RKO (cell line): Measurements from ENCODE around the gene MCFD2.

Experiments used
- DNase-seq: peaks from one replicate; pipeline ENCODE4 v3.0.0-alpha.2; 2016; ENCODE audit warnings: low spot score

MCFD2 gene

DNA sequence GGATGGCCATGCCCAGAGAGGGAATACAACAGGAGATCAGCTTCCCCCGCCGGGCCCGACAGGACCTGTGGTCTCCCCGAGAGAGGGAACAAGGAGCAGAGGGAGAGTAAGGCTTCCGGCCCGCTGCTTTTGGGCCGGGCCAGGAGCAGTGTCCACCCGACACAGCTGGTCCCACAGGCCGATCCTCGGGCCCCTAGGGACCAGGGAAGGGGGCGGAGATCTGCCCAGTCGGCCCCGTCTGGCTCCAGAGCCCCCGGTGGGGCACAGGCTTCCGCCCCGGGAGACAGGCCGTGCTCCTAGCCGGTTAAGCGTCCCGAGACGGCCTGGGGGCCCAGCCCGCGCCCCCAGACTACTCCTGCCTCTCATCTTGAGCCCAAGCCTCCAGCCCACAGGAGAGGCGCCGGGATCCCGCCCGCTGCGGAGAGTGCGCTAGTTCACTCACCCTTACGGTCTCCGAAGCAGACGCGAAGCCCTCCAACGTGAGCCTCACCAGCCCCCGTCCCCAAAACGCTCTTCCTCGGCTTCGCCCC, at the start of gene MCFD2:
TSS of gene MCFD2 (minus strand) at position 526 of the 530 bp plus-strand sequence. CDS start 6,635 bp downstream, outside the sequence.
- DNase-seq, result no peak

DNA sequence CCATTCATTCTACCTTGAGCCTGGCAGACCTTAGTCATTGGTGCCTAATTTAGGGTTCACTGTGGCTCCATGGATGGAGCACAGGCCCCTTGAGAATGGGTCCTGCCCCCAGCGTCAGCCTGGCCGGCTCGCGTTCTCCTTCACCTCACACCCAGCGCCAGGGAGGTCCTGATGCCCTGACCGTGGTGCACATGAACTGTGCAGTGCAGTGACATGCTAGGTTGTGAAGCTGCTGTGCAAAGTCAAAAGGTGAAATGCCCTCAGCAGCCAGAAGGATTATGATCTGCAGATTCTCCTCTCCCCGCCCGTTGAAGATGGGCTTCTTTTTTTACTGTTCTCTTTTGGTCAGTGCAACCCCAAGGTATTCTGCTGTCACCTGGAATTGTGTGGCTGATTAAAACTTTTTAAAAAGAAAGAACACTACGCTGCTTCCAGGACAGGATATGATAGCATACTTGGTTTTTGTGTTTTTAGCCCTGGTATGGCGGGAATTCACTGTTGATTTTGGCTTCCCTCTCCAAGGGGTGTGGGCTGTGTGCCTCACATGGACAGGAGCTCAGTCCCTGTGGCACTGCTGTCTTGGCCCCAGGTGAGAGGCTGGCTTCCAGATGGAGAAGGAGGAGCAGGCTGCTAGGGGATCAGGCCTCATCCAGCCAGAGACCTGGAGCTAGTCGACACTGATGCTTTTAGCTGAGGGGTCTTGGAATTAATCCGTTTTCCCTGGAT, 49.4 kb upstream of the MCFD2 start:
- DNase-seq, result no peak

DNA sequence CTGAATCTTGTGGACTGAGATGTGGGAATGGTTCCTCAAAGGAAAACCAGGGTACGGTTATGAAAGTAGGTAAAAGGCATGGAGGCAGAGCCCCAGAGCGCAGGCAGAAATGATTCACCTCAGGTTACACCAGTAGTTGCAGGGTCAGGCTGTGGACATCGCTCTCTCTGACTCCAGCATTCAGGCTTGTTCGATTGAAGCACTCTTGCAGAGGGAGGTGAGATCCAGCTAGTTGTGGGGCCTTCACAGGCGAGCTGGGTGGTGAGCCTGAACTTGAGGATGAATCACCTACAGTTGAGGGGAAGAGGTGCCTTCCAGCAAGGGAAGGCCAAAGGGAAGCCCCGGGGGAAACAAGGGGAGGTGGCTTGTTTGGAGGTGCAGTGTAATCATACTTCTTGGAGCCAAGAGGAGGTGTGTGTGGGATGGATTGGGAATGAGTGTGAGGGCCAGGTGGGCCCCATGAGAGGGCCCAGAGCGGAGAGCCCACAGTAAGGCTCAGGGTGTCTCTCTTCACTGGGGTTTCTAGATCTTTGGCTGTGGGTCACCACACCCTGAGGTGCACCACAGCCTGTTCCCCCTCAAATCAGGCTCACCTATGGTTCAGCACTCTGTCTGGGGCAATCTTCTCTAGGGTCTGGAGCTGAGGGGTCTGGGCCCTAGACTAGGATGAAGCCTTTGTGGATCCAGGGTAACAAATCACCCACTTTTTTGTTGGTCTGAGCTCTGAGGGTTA, 48.5 kb upstream of the MCFD2 start:
- no peak for DNase-seq

DNA sequence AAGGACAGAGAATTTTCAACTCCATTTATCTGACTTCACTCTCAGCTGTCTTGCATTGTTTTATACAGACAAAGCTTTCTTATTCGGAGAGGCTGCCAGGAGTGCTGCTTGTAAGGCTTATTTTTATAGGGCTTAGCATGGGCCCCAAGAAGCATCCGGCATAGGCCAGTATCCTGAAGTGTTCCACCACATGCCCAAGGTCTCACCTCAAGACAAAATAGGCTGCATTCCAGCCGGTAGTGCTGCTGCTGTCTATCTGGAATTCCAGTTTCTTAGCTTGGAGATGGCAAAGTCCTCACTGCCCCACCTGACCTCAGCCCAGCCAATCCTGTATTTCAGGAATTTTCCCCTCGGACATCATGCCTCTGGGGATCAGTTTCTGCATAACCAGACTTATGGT, 47.6 kb upstream of the MCFD2 start:
- DNase-seq, result no peak

DNA sequence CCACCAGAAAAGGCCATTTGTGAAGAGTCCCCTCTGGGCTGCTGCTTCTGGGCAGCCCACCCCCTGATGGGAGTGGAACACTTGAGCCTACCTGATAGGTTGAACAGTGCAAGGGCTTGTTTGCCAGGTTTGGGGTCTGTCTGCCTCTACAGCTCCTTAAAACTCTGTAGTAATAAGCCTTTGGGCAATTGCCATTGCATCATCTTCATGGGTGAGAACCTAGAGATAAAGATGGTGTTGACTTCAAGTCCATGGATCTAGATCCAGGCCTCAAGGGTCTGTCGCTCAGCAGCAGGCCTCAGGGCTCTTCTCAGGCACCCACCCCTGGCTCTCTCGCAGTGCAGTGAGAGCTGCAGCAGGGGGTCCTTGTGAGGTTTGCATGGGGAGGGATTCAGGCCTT, 47.1 kb upstream of the MCFD2 start:
- no peak for DNase-seq

DNA sequence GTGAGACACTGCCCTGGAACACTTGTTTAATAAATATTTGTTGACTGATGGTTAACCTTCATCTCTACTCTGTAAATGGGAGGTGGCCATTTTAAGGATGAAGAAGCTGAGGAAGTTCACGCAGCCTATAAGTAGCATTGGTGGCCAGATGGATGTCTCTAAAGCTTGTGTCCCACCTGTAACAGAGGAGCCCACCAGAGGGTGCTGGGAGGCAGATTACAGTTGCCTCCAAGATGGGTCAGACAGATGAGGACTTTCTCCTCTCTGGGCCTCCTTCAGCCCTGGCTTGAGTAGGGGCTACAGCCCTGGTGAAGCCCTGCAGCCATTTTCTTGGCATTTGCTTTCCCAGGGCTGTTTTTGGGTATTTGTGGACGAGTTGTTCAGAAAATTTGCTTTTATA, 45.0 kb upstream of the MCFD2 start:
- DNase-seq, result no peak

DNA sequence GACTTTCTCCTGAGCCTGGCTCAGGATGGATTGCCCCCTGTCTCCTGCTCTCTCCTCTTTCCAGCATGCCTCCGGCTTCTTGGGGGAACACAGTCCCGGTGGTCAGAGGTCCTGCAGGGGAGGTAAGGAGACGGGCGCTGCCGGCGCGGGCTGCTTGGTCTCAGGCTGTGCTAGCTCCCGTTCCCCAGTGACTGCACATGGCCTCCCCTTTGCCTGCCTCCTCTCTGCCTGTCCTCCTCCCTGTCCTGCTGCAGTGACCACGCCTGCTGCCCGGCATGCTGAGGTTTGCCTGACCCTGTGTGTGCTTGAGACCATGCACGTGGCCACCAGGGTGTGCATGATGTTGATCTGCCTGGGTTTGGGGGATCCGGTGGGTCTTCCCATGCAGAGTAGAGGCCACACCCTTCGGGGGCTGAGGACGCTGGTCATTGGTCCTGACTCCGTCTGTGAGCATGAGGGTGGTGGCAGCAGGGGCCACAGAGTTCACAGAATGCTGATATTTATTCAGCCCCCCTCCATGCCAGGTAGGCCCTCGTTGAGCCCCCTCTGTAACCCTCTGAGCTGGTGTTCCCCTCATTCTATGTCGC, 42.9 kb upstream of the MCFD2 start:
- DNase-seq, result no peak

DNA sequence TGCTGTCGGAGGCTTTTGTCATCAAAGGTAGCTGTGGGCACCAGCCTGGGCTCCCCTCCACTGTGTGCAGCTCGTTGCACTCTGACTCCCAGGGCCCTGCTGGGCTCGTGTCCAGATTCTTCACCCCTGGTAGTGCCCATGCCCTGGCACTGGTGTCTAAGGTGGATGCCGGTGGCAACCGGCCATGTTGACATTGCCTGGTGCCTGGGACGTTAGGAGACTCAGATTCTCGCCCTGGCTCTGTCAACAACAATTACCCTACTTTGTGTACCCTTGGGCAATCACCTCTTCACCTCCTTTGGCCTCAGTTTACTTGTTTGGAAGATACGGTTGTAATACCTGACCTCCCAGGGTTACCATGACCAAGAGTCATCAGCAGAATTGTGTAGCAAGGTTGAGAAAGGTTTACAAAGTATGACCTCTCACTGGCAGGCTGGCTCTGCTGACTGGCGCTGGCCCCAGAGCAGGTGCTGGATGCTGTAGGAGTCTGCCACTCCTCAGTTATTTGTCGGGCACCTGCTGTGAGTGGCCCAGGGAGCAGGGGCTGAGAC, 41.5 kb upstream of the MCFD2 start:
- DNase-seq, result no peak

DNA sequence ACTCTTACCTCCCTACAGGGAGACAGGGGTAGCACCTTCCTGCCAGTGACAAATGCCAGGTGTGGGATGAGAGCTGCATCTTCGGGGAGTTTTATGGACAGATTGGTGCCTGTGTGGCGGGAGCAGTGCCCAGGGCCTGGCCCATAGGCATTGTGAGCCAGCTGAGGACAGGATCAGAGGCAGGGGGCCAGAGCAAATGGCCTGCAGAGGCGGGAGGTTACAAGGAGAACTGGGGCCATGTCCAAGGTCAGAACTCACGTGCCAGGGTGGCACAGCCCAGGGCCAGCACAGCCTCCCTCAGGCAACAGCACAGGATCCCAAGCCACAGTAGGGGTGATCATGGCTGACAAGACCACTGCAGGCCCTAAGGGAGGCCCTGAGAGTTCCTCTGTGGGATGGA, 40.2 kb upstream of the MCFD2 start:
- no peak for DNase-seq

DNA sequence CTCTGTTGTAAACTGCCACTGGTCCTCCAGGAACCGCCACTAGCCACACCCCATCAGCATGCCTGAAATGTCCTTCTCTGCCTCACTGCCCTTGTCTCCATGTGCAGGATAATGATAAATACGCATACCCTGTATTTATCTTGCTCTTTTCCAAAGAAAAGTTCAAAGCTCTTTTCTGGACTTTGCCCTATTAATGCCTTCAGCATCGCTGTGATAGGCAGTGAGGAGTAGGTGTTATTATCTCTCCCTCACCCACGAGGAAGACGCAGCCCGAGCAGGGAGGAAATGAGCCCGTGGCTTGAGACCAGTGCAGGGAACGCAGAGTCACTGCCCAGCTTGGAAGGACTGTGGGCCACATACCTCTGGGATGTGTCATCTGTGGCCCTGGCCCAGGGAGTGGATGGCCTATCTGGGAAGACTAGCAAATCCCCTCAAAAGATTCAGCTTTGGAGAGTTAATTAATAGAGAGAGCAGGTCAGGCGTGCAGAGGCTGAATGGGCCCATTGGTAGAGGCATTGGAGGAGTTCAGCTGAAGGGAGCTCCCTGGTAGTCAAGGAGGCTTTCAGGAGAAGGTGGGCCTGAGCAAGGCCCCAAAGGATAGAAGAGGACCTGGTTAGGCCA, 39.5 kb upstream of the MCFD2 start:
- DNase-seq, result peak; percentile 45

DNA sequence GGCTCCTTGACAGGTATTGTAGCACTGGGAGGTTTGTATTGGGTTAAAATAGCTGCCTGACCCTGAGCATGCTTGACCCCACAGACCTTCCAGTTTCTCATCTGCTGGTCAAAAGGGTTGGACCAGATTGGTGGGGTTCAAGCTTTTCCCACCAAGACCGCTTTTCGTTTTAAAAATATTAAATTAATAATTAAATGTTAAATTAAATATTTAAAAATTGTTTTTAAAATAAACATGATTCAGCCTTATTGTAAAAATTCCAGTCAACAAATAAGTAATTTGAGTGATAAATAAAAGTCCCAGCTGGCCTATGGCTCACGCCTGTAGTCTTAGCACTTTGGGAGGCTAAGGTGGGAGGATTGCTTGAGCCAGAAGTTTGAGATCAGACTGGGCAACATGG, 36.6 kb upstream of the MCFD2 start:
- DNase-seq, result no peak

DNA sequence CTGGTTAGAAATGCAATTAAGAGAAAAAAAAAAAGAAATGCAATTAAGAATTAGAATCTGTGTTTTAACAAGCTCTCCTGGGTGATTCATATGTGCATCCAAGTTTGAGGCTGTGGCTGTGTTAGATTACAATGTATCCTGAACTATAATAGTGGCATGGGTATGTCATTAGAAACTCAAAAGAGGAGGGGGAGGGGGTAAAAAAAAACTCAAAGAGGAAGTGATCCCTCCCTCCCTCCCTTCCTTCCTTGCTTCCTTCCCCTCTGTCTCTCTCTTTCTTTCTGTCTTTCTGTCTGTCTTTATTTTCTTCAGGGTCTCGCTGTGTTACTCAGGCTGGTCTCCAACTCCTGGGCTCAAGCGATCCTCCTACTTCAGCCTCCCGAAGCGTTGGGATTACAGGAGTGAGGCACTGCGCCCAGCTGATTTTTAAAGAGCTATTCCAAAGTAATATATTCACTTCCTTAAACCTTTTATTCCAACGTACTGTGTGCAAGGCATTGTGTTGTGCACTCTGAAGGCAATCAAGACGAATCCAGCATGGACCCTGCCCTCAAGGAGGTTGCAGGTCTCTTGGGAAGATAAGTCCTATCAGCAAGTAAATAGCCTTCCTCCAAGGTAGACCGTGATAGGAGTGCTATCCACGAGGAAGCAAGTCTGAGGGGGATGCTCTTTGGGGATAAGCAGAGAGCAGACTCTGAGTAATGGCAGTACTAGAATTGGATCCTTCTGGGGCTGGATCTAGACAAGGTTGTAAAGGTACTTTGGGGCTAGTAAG, 35.9 kb upstream of the MCFD2 start:
- DNase-seq, result no peak

DNA sequence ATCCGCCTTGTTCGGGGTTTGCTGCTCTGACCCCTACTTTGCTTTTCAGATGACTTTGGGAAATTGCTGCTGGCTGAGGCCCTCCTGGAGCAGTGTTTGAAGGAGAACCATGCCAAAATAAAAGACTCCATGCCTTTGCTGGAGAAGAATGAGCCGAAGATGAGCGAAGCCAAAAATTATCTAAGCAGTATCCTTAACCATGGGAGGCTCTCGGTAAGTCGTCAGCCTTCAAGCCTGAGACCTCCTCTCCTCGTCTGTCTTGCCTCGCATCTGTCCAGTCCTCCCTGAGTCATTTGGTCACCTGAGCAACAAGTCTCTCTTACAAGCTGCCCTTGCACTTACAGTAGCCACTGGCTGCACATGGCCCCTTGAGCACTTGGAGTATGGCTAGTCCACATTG, 34.7 kb upstream of the MCFD2 start:
- DNase-seq, result no peak

DNA sequence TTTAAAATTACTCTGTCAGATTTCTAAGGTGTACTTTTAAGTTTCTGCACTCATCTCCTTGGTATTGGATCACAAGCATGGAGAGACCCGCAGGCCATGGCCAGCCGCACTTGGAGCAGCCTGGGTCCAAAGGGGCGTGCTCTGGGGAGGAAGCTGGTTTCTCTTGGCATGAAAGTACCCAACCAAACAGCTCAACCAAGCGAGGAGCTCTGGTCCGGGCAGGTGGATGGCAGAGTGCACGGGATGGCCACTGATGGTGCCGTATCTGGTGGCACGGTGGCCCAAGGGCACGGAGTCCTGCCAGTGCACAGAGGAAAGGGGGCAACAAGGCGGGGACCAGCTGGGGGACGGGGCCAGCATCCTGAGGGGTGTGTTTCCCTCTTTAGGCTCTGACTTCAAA, 32.2 kb upstream of the MCFD2 start:
- DNase-seq, result no peak

DNA sequence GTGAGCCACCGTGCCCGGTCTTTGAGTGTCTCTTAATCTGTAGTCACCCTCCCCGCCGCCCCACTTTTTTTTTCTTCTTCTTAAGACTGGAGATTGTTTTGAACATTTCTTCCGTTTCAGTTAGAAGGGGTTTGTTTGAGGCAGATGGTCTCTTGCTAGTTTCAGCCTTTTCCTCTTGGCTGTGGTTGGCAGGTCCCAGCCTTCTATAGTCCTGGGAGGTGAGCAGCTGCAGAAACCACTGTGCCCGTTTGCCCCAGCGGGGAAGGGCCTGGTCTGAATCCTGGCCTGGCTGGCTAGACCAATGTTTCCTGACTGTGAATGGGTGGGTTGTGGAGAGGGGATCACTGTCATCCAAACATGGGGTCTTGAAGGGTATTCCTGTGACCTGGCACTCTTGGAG, 30.1 kb upstream of the MCFD2 start:
- no peak for DNase-seq

DNA sequence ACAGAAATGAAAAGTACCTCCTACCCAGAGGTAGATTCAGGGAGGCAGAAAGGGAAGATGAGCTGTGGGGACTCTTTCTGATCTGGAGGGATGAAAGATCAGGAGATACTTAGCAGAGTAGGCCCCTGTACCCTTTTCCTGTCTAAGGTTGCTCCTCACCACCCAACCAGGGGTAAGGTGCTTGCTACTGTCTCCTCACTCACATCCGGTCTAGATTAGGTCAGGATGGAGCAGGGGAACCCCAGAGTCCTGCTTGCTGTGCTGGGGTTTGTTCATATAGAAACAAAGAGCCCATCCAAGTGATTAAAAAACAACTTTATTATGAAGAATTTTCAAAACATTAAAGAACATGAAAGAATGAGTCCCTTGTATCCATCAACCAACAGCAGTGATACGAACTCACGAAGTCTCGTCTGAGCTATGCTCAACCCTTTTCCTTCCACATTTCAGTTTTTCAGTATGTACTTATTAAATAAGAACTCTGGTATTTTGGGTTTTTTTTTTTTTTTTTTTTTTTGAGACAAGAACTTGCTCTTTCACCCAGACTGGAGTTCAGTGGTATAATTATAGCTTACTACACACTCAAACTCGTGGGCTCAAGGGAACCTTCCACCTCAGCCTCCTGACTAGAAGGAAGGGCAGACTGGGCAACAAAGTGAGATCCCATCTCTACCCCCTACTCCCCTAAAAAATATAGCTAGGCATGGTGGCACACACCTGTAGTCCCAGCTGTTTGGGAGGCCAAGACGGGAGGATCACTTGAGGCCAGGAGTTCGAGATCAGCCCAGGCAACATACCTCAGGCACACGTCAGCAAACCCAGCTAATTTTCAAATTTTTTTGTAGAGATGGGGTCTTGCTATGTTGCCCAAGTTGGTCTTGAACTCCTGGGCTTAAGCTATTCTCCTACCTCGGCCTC, 28.5 kb upstream of the MCFD2 start:
- no peak for DNase-seq

DNA sequence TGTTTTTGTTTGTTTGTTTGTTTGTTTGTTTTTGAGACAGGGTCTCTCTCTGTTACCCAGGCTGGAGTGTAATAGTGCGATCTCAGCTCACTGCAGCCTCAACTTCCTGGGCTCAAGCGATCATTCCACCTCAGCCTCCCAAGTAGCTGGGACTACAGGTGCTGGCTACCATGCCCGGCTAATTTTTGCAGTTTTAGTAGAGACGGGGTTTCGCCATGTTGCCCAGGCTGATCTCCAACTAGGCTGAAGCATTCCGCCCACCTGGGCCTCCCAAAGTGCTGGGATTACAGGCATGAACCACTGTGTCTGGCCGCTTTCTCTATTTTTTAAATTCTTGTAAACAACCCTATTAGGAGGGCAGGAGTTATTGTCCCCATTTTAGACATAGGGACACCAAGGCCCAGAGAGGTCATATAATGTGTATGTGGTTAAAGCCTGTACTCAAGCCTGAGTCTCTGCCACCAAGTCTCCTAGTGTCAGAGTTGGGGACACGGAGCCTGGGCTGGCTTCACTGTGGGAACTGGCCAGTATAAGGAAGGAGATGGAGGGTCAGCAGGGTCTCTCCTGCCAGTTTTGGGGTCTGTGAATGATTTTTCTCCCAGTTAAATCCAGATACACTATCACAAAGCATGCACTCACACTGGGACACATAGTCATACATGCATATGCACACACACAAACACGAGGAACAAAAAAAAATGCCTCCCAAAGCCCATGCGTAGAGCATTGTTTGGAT, 27.5 kb upstream of the MCFD2 start:
- no peak for DNase-seq

DNA sequence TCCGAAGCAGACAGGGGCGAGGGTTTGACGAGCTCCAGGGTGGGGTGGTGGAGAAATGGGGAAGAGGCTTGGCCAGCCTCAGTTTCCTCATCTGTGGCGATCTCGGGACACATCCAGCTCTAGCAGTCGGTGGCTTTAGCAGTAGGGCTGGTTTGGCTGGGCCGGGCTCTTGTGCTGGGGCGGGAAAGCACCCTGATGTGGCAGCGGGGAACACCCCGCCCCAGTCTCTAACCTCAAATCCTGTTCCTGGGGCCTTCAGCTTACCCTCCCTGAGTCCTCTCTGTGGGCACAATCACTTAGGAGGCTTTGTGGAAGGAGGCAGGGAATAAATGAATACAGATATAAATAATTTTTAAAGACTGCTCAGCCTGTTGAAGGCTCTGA, 26.5 kb upstream of the MCFD2 start:
- peak; percentile 45 for DNase-seq

DNA sequence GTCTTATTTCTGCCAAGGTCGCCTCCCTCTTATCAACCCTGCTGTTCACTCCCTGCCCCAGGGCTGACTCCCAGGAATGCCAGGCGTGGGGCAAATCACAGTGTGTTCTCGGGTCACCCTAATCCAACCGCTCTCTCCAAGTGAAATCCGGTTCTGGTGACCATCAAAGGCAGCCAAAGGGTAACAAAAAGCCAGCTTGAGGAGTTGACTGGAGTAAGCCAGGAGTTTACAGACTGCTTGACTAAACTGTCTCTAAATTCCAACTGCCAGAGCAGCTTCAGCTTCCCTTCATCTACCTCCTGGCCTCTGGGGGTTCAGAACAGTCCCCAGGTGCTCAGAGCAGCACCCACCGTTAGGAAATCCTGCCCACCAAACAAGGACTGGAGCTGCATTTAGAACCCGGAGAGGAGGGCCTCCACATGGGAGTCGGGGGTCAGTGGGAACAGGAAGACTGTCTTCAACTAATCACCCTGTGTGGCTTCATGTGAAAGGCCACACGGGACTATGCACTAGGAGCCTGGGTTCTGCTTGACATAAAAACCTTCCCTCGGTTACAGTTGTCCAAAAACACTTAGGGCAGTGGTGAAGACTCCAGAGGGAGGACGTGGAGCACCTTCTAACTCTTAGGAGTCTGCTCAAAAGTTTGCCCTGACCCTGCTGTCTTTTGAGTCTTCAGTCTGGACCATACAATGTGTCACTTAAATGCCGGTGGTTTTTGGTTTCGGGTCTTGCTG, 24.2 kb upstream of the MCFD2 start:
- DNase-seq, result no peak
